Measurements from ENCODE around the gene IFI44.

- no peak for TF ChIP-seq SUZ12 (IDR thresholded peaks at IDR 0.05; ENCODE audit: extremely low read depth, insufficient read depth, insufficient read length)
- TF ChIP-seq ZNF274 (IDR thresholded peaks at IDR 0.05; ENCODE audit: low read depth, low read length): no peak
Measured at GRCh38 chr1:78607334-78607927, 42.2 kb upstream of the IFI44 start.

Data from NT2/D1 (cell line).